GM19238 (cell line): ENCODE data around the gene WBP2.
"Not testable (repeated sequence)": the region's sequence is repeated elsewhere in the genome, so short reads cannot be mapped to it uniquely, and the experiment has no call there.

Source experiments
- DNase-seq: peaks from one replicate; pipeline ENCODE4 v3.0.0; 2011; ENCODE audit warnings: low spot score; ENCODE audit not compliant: insufficient read length

WBP2 gene

GRCh38 chr17:75868730-75869281, 13.7 kb upstream of the WBP2 start:
- not testable (repeated sequence) for DNase-seq

DNA sequence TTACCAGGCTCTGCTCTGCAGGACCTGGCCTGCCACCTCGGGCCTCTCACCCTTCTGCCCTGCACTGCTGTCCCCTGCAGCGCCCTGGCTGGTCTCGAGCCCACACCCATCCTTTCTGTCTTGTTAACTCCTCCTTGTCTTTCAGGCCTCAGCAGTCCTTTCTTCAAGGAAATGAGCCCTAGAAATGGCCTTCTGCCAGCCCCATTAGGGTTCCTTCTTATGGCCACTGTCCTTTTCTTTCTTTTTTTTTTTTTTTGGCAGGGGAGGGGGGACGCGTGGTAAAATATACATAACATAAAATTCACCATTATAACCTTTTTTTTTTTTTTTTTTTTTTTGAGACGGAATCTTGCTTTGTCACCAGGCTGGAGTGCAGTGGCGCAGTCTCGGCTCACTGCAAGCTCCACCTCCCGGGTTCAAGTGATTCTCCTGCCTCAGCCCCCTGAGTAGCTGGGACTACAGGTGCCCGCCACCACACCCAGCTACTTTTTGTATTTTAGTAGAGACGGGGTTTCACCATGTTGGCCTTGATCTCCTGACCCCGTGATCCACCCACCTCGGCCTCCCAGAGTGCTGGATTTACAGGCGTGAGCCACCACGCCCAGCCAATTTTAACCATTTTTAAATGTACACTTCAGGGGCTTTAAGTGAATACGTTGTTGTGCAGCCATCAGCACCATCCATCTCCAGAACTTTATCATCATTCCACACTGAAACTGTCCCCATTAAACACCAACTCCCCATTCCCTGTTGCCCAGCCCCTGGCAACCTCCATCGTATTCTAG, 10.5 kb upstream of the WBP2 start:
- DNase-seq: not testable (repeated sequence)

DNA sequence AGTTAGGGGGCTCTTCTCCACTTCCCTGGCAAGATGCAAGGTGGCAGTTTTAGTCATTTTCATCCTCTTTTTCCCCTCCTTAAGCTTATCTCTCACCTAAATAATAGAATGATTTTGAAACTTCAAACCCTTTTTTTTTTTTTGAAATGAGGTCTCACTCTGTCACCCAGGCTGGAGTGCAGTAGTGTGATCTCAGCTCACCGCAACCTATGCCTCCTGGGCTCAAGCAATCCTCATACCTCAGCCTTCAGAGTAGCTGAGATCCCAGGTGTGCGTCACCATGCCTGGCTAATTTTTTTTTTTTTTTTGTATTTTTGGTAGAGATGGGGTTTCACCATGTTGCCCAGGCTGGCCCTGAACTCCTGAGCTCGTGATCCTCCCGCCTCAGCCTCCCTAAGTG, 9.8 kb upstream of the WBP2 start:
- DNase-seq: not testable (repeated sequence)

- DNase-seq: peak; percentile 89
Measured at GRCh38 chr17:75864448-75864871, 9.3 kb upstream of the WBP2 start.

- DNase-seq: no peak
Measured at GRCh38 chr17:75861927-75862317, 6.8 kb upstream of the WBP2 start.

GRCh38 chr17:75859358-75859757, 4.2 kb upstream of the WBP2 start:
- DNase-seq: not testable (repeated sequence)

GRCh38 chr17:75856062-75856756, 1.1 kb upstream of the WBP2 start:
- DNase-seq: no peak

GRCh38 chr17:75854881-75855309, 240 bp downstream of the WBP2 start:
- DNase-seq: no peak

DNA sequence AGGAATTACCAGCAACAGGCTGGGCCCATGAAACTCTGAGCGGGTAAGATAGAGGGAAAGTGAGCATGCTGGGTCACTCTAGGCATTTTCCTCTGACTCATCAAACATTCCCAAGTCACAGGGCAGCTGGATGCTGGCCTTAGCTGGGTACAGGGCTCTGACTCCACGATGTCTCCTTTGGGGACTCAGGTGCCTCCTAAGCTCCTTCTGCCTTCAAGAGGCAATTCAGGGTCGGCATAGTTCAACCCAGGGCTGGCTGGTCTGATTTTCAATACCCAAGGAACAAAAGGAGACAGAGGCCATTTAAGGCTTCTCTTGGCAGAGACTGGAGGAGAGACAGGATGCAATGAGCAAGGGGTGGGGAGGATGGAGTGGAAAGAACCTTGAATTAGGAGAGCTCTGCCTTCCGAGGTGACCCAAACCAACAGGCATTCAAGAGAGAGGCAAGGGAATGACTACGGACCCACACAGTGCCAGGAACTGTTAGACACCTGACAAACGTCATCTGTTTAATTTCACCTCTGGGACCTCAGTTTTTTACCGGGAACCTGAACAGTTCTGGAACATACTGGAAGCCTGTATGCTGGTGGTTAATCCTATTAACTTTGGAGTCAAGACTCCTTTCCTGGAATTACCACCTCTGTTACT, 910 bp downstream of the WBP2 start:
- DNase-seq: no peak

GRCh38 chr17:75853433-75853832, 1.7 kb downstream of the WBP2 start:
- DNase-seq: no peak

DNA sequence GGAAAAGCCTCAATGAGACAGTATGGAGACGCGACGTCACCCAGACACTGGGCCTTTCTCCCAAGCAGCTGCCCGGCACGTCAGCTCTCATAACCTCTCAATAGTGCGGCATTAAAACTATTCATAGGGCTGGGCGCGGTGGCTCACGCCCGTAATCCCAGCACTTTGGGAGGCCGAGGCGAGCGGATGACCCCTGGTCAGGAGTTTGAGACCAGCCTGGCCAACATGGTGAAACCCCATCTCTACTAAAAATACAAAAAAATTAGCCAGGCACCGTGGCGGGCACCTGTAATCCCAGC, 3.5 kb downstream of the WBP2 start:
- DNase-seq: not testable (repeated sequence)

GRCh38 chr17:75850928-75851692, 4.0 kb downstream of the WBP2 start:
- DNase-seq: no peak

DNA sequence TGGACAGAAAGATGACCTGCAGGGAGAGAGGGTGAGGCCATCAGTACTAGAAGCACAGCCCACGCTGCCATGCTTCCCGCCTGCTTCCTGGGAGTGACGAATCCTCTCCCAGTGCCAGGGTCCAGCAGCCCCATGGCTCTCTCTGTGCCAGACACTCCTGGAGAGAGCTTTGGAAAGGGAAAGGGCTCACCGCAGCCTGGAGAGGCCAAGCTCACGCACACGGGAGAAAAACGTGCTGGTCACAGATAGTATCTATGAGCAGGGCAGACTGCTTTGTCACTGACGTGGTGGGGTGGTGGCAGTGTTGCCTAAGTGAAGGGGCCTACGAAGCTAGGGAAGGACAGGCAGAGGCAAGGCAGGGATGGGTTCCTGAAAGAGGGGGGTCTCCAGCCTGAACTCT, 5.4 kb downstream of the WBP2 start:
- no peak for DNase-seq

GRCh38 chr17:75849279-75849646, 5.9 kb downstream of the WBP2 start:
- no peak for DNase-seq

DNA sequence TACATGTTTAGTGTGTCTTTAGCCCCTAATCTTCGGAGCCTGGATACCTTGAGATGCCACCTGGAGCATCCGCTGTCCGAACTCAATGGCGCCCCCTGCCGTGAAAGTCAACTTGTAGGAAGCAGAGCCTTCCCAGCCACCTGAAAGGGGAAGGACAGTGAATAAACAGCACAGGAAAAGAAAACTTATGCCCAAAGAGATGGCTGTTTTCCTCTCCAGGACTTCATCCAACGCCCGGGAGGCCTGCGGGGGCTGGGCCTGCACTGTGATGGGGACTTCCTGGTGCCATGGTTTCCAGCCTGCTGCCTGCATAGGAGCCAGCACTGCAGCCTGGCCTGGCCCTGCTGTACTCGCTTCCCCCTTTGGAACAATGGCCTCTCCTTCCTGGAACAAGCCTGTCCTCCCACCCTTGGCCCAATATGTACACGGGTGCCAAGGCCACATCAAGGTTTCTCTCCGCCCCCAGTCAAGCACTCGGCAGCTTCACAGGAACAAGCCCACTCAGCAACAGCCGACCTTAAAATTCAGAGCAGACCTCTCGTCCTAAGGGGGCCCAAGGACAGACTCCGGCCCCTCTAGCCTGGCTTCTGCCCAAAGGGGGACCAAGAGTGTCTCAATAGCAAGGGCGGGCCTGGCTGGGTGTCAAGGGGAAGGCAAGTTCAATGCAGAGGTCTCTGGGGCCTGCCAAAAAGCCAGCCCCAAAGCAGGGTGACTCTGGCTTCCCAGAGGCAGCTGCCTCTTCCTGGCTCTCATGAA, 6.4 kb downstream of the WBP2 start:
- no peak for DNase-seq

- DNase-seq: no peak
Measured at GRCh38 chr17:75847614-75848522, 7.3 kb downstream of the WBP2 start.

GRCh38 chr17:75846692-75847613, 8.2 kb downstream of the WBP2 start:
- DNase-seq: no peak

DNA sequence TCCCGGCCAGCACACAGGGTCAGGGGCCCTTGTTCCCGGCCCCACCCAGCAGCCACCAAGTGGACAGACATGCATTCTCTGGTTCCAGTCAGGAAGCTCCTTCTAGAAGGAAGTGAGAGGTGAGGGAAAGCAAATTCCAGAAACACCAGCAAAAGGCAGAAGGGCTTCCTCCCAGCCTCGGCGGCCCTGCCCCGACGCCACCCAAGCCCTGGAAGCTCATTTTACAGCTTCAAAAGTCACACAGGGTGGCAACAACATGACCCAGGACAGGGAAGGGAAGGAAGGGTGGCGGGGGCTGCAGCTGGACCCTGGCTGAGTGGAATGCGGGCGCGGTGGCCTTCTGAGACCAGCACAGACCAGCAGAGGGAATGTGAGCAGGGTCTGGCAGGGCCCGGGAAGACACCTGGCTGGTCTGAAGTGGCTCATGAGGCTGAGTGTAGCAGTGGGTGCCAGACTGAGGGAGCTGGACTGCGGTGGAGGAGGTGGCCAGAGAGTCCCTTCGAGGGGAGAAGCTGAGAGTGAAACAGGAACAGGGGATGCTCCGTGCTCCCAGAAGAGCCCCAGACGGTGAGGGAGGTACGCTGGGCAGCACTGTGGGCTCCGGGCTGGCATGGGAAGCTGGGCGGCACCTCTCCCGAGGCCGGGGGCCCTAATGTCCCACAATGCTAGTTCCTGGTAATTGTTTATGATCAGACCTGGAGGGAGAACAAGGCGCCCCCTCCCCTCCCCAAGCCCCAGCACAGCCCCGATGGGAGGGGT, 9.0 kb downstream of the WBP2 start:
- no peak for DNase-seq
